Measurements from ENCODE around the gene OTUB2.

OTUB2 gene

GRCh38 chr14:94026173-94026888, at the start of gene OTUB2:
Gene OTUB2, plus strand, starts transcription at chr14:94026340. Its CDS starts 198 bp downstream, at chr14:94026538.
- DNase-seq (ENCODE audit: low read depth): peak; percentile 92

DNA sequence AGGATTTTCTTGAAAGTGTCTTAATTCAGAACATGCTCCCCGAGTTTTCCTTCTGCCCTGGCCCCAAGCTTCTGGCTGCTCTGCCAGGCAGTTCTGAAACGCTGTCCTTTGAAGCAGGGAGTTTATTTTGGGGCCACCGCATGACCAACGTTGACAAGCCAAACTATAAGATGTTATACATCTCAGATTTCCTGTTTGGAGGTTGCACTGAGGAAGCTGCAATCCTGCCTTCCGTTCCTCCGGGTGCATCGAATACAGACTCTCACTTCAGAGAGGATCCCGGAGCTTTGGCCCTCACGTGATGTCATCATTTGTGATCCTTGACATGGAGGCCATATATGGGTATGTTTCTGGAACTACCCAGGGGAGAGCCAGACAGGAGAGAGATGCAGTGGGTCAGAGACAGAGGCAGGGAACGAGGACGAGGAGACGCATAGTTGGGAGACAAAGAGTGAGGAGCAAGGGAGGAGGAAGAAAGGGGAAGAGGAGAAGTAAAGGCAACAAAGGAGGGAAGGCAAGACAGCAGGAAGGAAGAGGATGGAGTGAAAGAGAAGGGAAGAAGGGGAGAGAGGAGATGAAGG, 49.6 kb upstream of the OTUB2 start, which contains the start of gene ASB2:
ASB2 (minus strand) TSS at position 94 of the 581 bp plus-strand sequence. CDS start 12,031 bp downstream, outside the sequence.
- no peak for DNase-seq (ENCODE audit: low read depth)

DNA sequence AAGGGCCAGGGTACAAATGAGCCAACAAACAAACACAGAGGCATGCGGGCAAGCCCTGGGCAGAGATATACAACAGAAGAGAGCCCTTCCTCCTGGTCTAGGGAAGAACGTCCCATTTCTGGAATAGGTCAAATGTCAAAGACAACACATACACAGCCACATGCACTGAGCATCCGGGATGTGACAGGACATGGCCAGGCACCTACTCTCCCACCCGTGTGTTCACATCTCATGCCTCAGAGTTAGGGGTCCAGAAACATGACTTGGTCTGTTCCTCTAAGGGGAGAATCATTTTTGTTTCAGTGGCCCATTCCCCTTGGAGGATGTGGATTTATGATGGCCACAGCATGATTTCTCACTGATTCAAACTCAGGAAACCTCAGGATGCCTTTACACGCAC, 49.0 kb upstream of the OTUB2 start:
- DNase-seq (ENCODE audit: low read depth): no peak

- peak; percentile 46 for DNase-seq (ENCODE audit: low read depth)
Measured at GRCh38 chr14:93977790-93978581, 48.2 kb upstream of the OTUB2 start.

GRCh38 chr14:93978735-93979134, 47.4 kb upstream of the OTUB2 start:
- DNase-seq (ENCODE audit: low read depth): no peak

DNA sequence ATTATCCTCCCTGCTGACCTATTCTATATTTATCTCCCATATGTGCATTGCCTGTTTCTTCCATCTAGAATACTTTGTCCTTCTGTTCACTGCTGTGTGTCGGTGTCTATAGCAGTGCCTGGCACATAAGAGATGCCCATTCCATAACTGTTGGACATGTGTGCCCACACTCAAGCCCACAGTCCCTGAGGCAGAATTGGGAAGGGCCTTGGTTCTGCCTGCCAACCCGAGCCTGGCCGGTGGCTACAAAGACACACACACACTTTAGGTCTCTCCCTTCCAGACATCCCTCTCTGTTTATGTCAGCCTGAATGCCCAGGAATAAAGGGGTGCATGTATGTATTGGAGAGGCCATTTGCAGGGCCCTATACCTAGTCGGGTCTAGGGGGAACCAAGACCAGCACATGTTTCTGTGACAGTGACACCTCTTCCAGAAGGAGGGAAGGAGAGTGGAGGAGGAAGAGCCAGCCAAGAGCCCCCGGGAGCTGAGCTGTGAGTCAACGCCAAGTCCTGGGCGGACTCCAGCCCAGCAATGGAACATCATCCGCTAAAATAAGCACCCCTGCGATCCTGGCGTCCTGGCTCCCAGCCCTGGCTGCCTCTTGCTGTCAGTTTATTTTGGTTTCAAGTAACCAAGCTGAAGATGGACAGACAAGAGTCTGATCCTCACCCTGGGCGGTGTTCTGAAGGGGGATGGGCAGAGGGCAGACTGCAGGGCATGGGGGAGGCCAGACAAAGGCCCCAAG, 45.5 kb upstream of the OTUB2 start:
- no peak for DNase-seq (ENCODE audit: low read depth)

GRCh38 chr14:93981316-93982229, 44.6 kb upstream of the OTUB2 start:
- DNase-seq (ENCODE audit: low read depth): no peak

DNA sequence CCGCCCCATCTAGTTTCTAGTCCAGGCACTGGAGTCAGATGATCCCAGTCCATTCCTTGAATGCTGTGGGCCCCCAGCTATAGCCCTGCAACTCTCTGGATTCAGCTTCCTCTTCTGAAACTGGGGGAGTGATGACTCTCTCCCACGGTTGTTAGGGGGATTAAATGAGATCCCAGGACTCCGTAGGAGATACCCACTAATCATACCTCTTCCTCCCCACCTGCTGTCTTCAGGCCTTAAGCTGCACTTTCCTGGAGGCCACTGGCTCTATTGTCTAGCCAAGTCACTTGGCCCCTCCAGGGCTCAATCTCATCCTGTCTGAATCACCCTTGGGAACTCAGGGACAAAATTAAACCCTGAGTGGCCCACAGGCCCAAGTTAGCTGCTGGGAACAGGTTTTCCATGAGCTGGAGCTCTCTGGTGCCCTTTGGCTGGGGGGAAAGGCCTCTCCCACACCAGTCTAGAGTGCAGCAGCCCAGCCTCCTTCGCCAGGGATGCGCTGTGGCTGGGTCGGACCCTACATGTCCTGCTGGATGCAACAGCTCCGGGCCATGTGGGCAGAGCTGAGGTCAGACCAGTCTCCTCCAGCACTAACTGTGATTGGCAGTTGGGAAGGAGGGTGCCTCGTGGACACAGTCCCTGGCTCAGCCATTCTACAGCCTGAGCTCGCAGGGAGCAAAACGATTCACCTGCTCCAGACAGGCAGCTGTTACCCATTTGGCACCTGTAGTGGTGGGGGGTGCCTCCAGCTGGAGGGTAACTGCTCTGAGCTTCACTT, 43.7 kb upstream of the OTUB2 start:
- DNase-seq (ENCODE audit: low read depth): no peak

- DNase-seq (ENCODE audit: low read depth): no peak
Measured at GRCh38 chr14:93984070-93984469, 42.1 kb upstream of the OTUB2 start.

GRCh38 chr14:93984987-93985410, 41.1 kb upstream of the OTUB2 start:
- DNase-seq (ENCODE audit: low read depth): no peak

GRCh38 chr14:93986955-93987354, 39.2 kb upstream of the OTUB2 start:
- DNase-seq (ENCODE audit: low read depth): no peak

DNA sequence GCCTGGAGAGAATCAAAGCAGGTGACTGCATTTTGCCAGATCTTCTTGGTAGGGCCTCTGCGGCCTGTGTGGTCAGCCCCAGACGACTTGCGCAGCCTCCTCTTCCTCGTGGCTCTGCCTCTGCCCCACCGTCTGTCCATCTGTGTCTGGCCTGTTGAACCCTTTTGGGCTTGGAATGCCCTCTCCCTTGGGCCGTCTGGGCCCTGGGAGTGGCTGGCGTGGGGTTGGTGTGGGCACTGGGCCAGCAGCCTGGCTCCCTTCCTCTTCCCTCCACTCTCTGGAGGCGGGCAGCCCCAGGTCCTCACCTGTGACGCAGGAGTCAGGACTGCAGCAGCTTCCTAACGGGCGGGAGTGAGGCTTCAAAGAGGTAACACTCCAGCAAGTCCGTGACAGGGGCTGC, 38.8 kb upstream of the OTUB2 start:
- DNase-seq (ENCODE audit: low read depth): no peak

- DNase-seq (ENCODE audit: low read depth): no peak
Measured at GRCh38 chr14:93987815-93988476, 38.2 kb upstream of the OTUB2 start.

DNA sequence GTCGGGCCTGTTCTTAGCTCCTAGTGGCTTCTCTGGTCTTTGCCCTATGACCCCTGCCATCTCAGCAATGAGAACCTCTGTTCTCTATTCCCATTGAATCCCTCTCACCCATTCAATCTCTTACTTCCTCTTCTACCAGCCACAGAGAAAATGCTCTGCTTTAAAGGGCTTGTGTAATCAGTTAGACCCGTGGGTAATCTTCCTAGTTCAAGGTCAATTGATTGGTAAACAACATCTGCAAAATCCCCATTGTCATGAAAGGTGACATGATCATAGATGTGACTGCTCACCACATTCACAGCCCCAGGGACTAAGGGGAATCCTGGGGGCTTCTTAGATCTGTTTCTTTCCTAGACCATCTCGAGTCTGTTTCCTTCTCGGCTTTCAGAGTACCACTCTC, 36.2 kb upstream of the OTUB2 start:
- DNase-seq (ENCODE audit: low read depth): no peak

GRCh38 chr14:93991212-93991611, 34.9 kb upstream of the OTUB2 start:
- no peak for DNase-seq (ENCODE audit: low read depth)

GRCh38 chr14:93991649-93992048, 34.5 kb upstream of the OTUB2 start:
- DNase-seq (ENCODE audit: low read depth): no peak

GRCh38 chr14:93993382-93993781, 32.8 kb upstream of the OTUB2 start:
- no peak for DNase-seq (ENCODE audit: low read depth)

GRCh38 chr14:93994919-93995682, 31.0 kb upstream of the OTUB2 start:
- DNase-seq (ENCODE audit: low read depth): no peak

DNA sequence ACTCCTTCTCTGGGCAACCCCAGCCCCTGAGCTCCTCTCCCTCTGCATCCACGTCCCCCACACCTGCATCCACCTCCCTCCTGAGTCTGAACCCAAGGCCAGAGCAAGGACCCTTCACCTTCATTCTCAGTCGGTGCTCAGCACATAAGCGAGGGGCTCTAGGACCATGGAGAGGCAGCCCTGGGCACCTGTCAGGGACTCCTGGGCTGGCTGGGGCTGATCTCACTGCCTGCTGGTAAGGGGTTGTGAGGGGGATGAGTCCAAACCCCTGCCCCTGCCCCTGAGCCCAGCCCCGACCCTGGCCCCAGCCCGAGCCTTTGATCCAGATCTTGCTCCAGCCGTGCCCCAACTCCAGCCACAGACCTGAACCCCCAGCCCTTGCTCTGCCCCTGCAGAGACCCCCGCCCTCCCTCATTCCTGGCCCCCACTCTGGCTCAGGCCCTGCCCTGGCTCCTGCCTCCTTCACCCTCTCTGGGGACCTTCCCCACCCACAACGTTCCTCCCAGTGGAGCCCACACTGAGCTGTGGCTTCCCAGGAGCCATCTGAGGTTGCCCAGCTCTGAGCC, 29.9 kb upstream of the OTUB2 start:
- no peak for DNase-seq (ENCODE audit: low read depth)
